Fibroblast of skin of right quadriceps (primary cell): ENCODE measurements around the gene NPTX1.

Source experiments
- DNase-seq: peaks from one replicate; pipeline ENCODE4 v3.0.0-alpha.2; 2013

NPTX1 gene

DNA sequence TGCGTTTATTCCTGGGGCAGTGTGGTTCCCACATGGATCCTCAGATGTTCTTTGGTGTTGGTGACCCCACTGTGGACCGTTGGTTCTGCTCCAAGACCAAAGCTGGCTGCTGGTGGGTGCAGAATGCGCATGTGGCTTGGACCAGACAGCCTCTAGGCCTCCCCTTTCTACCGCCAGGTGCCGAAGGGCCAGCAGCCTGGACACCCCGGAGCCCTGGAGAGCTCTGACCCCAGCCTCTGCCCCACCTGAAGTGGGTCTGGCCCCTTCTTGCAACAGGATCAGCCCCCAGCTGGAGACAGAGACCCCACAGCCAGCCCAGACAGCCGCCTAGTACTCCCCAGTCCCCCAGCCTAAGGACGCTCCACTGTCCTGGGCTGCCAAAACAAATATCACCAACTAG, 18.4 kb downstream of the NPTX1 start:
- no peak for DNase-seq

DNA sequence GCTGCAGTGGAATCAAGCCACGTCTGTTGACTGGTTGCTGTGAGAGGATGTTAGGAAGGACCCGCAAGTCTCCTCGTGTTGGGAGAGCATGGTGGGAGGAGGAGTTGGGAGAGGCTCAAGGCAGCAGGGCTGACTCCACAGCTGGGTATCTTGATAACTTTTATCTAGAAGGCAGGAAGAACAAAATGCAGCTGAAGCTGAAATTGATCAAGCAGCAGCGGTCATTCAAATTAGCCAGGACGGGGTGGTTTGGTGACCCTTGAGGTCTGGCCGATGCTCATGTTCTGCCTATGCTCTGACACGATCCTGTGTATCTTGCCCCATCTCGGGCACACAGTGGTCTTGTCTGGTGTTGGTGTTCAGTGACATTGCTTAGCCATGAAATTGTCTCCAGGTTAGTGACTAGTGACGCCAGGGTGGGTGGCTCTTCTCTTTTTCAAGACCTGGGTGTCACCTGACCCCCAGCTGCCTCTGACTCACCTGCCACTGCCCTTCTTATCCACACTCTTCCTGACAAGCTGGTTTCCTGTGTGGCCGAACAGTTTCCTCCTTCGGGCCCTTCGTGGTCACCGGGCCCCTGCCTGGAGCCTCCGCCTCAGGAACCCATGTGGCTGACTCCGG, 19.1 kb downstream of the NPTX1 start:
- no peak for DNase-seq

DNA sequence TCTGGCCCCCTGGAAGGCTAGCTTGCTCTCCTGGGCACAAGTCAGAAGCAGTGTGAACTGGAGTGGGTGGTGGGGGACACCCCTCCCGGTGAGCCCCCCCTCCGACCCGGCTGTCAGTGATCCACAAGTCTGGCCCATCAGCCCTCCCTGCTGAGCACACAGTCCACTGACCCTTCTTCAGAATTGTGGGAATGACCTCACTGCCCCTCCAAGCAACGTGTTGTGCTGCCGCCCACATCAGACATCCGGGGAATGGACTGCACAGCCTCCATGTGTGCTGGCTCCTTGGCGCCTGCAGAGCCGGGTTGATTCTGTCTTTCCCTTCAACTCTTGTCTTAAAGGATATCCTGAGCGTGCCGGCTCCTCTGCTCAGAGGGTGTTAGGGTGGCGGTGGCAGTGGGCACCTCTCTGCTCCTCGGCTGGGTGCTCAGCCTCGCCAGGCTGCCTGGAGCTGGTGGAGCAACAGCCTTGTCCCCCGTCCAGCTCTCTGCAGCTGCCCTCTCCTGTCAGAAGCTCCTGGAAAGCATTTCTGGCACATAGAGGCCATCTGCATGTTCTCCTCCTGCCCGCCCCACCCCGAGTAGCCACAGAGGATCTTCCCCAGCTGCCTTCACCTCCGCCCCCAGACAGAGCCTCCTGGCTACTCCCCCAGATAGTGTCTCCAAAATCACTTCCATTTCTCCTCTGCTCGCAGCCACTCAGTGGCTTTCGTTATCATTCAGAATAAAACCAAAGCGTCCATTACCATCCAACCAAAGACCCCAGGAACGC, 19.8 kb downstream of the NPTX1 start:
- no peak for DNase-seq

DNA sequence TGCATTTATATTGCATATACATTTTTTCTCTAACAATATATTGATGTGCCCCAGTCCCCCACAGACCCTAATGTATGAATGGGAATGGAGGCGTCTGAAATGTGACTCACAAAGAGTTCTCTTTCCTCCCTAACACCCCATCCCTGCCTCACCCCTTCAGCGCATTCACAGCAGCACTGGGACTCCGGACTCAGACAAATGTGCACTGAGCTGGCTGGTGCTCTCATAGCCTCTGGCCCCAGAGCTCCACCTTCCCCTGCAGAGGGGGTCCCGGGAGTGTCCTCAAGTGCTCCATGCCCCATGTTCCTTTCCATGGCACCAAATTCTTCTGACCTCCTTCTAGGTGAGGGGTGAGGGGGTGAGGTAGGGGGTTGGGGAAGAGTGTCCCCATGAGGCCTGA, 20.6 kb downstream of the NPTX1 start:
- peak; percentile 8 for DNase-seq

DNA sequence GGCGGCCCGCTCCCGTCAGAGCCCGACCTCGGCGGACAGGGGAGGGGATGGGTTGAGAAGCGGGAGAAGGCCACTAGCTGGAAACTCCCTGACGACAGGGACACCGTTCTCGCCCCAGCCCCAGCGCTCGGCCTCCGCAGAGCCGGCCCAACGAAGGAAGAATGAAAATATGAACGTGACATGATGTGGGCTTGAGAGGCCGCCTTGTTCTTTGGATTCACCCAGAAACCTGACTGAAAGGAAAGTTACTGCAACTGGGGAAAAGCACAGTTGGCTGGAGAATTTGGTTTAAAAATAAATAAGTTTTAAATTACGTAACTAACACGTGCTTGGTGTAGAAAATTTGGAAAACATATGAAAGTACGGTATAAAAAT, 21.1 kb downstream of the NPTX1 start:
- no peak for DNase-seq

DNA sequence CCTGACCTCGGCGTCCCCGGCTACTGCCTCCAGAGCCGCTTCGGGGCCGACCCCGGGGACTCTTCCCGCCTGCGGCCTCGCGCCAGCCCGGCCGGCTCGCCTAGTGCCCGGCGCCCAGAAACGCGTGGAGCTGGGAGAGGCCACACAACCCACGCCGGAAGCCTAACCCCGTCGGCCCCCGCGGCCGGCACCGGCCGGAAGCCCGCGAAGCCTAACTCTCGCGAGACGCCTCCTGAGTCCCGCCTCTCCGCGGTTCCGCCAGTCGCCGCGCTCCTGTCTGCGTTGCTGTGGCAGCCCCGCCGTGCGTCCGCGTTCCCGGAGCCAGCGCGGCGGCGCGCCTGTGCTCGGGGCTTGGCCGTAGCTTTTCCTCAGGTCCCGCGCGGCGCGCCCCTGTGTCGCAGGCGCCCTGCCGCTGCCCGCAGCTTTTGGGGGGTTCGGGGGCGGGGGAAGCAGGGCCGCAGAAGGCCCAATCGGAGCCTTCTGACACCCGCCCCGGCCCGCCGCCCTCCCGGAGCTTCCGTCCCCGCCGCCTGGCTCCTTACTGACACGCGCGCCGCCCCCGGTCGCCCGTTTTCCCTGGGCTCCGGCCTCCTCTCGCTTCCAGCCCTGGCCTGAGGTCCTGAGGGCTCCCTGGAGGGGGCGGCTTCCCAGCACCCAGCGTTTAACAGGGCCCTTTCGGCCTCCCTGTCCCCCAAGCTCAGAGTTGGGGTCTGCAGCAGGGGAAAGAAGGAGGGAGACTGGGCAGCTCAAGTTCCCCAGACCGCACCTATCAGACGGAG, 21.7 kb downstream of the NPTX1 start:
- DNase-seq = peak; percentile 96

DNA sequence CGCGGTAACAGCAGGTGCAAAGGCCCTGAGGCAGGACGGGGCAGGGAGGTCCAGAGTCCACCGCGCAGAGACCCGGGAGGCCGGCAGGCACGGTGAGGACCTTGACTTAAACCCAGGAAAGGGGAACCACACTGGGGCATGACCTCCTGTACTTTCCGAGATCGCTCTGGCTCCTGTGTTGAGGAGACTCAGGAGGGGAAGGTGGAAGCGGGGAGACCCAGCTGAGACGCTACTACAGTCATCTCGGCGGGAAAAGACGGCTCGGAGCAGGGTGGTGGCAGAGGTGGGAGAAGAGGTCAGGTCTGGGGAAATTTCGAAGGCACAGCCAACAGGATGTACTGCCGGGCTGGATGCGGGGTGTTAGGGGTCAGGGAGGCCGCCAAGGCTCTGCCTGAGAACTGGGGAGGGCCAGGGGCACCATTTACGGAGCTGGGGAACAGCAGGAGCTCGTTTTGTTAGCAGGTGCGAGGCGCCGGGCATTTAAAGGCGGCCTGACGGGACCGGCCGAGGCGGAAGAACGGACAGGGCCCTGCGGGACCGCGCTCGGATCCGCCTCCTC, 22.3 kb downstream of the NPTX1 start:
- no peak for DNase-seq

DNA sequence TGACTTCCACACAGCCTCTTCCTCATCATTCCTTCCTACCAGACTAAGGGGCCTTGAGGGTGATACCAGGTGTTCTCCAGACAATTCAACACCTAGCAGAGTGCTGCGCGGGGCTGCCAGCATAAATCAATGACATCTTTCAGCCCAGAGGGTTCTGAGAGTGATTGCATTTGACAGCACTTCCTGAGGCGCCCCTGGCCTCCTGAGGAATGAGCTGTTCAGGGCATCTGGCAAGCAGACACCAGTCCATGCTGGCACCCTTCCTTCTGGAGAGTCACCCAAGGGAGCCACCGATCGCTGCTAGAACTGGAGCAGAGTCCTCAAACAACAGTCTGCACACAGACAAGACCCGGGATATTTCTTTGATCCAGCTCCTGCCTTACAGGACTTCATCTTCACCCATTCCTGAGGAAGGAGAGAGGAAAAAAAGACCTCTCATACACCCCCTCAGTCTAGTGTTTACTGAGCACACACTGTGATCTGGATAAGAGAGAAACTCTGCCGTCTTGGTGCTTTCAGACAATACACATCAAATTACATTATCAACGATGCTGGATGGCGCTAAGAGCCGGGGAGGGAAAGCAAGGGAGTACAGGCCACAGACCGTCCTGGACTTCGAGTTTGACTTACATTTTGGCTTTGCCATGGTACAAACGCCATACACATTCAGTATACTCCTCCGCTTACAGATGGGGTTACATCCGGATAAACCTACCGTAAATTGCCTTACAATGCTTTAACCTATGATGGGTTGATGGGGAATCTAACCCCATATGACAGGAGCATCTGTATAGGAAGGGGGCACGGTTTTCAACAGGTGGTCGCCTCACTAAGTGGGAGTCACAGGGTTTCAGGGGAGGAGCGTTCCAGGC, 23.0 kb downstream of the NPTX1 start:
- DNase-seq = no peak

DNA sequence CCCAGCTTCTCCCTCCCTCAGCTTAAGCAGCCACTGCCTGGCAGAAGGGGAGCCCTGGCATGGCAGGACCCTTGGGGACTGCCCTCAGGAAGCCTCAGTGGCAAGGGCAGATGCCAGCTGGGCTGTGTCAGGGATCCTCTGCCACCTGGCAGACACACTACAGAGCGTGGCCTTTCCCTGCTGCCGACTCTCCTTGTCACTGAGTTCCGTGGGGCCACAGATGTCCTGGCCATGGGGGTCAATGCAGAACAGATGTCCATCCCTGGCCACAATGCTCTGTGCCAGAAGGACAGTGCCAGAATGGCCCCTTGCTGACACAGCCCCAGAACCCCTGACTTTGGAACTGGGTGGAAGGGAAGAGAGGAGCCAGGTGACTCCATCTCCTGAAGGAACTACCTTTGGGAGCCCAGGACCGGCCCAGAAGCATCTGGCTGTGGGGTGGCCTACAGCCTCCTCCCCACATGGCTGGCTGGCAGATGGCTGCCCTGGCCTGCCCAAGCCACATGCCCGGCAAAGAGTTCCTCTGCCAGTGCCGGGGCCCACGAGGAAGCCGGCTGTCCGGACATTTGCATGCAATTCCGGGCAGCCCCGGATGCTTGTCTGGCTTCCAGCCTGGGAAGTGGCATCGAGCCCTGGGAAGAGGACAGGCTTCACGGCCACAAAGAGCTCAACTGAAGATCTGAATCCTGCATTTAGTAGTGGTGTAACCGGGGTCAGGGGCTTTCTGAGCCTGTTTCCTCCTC, 24.1 kb downstream of the NPTX1 start:
- no peak for DNase-seq

DNA sequence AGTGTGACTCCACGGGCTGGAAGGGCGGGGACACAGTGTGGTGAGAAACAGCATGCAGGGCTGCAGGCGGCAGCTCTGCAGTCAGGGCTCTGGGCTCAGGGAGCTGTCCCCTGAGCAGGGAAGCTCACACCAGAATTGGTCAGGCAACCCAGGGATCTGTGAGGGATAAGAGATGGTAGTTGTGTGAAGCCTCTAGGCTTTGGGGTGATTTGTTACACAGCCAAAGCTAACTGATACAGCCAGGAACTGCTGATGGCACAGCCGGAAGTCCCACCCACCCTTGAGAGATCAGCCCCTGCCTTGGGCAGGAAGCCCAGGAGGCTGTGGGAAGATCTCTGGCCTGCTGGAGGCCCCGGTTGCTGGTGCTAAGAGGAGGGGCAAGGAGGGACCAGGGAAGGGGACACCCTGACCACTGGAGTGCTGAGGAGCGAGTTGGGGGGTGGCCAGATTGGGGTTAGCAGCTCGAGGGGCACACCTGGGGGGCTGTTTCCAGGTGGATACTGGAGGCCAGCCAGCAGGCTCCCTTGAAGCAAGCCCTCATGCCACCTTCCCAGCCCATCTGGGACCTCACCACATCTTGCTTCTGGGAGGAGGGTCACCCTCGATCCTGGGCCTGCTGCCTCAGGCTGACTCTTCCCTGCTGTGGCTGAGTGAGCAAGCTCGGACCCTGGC, 25.2 kb downstream of the NPTX1 start:
- DNase-seq = no peak

DNA sequence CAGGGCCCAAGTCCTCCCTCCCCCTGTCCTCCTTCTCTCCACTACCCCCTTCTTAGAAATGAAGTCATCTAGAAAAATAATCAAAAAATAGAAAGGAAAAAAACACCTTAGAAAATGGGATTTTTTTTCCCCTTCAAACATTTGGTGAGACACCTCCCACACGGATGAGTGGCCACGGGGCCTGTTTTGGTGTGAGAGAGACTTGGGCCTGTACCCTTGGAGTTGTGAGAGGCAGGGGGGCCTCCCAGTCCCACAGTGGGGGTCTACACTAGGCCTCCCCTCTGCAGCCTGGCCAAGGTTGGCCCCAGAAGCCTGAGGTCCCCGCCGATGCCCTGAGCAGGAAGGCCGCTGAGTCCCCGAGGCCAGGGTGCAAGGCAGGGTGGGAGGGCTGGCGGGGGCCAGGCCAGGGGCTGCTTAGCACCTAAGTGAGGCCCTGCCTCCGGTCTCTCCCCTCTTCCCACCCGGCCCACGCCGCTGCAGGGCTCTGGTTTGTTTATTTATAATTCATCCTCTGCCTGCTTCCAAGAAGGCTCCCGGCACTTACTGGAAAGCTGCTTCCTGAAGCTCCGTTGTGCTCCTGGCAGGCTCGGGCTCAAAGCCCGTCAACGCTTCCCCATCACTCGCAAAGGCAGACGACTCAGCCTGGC, 26.4 kb downstream of the NPTX1 start:
- DNase-seq = no peak

DNA sequence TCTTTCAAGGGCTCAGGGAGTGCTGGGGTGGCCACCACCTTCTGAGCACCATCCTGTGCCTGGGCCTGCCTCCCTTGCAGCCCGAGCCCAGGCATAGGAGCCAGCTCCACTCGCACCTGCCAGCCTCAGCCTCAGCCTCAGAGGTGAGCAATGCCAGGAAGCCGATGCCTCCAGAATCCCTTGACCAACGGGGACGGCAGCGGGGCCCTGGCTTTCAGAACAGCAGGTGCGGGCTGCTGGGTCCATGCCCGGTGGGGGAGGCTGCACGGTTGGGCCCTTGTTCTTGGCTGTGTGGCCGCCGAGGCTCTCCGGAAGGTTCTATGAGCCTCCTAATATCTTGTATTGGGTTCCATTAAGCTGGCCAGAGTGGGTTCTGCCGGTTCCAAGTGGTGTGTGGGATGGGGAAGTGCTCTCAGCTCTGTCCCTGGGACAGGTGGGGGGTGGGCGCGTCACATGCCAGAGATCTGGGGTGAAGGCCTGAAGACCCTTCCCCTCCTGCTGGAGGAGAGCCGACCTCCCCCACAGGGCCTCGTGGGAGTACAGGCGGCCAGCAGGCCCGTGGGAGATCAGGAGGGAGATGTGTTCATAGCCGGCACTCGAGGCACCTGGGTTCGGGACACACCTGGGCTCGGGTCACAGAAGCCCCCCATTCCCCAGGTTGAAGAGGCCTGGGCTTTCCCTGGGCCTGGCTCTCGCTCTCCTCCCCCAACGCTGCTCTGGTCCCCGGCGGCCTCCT, 27.0 kb downstream of the NPTX1 start:
- no peak for DNase-seq

DNA sequence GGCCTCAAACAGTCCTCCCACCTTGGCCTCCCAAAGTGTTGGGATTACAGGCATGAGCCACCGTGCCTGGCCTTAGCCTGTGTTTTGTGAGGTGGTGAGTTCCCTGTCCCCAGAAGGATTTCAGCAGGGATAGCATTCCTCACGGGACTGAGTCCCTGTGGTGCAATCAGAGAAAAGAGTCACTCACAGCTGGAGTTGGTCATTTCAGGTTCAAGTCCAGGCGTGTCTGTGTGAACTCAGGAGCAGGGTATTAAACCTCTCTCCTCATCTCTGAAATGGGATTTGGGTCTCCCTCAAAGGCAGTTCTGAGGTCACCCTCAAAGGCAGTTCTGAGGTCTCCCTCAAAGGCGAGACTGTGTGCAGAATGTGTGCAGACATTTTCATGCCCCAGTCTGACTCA, 28.6 kb downstream of the NPTX1 start:
- no peak for DNase-seq

DNA sequence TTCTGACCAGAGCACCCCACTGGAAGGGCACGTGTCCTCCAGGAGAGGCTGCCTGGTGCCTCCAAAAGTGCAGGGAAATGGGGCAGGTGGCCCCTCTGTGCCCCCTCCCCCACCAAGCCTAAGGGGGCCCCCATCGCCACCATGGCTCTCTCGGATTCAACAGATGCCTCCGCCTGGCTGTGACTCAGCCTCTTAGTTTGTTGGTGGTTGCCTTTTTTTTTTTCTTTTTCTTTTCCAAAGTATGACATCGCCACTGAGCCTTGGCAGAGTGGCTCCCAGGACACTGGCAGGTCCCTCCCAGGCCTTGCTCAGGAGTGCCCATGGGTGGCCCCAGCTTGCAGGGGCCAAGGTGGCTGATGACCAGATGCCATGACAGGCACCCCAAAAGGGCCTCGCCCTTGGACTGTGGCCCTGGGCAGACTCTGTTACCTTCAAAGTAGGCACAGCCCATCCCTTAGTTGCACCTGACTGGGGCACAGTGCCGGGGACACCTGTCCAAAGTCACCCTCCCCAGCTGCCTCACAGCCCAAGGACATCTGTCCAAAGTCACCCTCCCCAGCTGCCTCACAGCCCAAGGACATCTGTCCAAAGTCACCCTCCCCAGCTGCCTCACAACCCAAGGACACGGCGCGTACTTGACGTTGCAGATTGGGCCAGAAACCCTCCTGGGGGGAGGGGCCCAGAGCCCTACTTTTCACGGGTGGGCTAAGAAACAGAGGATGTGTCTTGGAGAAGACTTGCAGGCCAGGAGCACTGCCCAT, 29.6 kb downstream of the NPTX1 start:
- peak; percentile 8 for DNase-seq

DNA sequence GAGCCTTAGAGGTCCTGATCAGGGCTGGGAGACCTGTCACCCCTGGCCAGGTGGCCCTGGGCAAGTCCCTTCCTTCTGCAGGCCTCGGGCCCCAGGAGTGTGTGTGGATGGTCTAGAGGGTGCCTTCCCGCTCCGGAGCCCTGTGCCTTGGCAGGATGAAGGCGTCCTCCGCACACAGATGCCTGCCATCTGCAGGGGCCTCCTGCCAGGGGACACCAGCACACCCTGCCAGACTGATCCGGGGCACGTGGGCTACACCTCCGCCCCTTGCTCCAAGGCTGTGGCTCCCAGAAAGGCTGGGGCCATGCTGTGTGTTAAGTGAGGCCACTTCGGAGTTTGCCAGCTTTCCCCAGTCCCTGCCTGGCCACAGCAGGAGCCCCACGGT, 30.7 kb downstream of the NPTX1 start:
- DNase-seq = no peak

DNA sequence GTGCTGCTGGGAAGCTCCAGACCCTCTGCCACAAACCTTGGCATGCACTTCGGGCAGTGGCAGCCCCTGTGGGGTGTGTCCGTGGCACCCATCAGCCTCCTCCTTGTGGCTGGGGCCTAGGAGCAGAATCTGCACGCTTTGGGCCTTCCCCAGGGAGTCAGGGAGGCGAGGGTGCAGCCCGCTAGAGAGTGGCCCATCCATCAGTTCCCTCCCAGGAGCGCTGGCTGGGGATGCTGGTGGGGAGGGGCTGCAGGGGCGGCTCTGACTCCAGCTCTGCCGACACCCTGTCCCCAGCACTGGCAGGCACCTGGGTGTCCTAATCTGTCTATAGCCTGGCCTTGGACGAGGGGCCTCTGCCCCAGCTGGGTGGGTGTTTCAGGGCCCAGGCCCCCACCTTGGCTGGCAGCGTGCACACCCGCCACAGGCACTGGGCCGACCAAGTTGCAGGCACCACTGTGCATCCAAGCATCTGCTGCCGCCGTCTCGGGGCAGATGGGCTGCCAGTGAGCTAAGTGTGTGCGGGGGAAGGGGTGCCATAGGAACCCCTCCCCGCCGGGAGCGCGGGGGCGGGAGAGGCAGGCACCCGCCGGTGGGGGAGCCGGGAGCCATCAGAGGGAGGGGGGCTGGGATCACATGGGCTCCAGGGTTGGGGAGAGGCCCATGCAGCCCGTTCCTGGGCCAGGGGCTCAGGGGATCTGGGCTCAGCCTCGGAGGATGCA, 31.2 kb downstream of the NPTX1 start:
- no peak for DNase-seq

DNA sequence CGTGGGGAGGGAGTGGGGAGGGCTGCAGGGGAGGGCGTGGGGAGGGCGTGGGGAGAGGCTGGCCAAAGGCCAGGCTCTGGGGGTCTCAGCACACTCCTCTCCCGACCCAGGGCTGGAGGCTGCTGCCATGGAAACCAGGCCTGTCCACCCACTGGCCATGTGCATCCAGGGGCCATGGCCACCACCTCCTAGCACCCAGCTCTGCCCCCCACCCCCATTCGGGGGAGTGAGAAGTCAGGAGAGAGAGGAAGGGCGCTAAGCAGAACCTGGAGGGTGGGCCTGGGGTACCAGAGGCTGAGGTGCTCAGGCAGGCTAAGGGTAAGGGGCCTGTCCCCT, 31.8 kb downstream of the NPTX1 start:
- DNase-seq = no peak

DNA sequence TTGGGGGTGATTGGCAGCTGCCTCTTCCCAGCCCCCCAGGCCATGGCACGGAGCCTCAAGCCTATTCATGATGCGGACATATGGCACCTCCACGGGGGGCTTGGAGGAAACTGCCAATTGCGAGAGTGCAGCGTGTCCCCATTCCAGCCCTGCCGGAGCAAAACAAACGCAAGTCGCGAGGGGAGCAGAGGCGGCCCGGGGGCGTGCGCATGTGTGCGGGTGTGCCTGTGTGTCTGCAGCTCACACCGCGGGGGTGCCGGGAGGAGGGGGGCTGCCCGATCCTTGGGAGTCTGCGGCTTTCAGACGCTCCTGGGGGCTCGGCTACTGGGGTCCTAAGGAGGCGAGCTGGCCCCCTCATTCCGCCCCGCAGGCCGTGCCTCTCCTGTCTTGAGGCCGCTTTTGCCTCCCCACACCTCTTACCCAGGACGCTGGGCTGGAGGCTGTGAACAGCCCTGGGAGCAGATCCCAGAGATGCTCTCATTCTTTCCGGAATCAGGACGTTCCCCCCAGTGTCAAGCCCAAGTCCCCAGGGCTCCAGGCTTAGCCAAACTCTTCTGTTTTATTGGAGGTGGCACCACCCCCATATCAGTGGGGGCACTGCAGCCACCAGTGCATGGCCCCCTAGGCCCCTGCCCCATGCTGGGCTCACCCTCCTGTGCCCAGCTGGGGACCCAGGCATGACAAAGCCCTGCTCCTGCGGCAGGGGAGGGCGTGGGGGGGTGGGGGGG, 32.3 kb downstream of the NPTX1 start:
- no peak for DNase-seq
